NCI-H526 (cell line): ENCODE data around the gene C1orf159.
"Not testable (repeated sequence)": the region's sequence is repeated elsewhere in the genome, so short reads cannot be mapped to it uniquely, and the experiment has no call there.

Experiments used
- DNase-seq, 2 experiments: peaks; one replicate each; lab custom pipeline; 2025; lab: John Stamatoyannopoulos, UW

Gene C1orf159

DNA sequence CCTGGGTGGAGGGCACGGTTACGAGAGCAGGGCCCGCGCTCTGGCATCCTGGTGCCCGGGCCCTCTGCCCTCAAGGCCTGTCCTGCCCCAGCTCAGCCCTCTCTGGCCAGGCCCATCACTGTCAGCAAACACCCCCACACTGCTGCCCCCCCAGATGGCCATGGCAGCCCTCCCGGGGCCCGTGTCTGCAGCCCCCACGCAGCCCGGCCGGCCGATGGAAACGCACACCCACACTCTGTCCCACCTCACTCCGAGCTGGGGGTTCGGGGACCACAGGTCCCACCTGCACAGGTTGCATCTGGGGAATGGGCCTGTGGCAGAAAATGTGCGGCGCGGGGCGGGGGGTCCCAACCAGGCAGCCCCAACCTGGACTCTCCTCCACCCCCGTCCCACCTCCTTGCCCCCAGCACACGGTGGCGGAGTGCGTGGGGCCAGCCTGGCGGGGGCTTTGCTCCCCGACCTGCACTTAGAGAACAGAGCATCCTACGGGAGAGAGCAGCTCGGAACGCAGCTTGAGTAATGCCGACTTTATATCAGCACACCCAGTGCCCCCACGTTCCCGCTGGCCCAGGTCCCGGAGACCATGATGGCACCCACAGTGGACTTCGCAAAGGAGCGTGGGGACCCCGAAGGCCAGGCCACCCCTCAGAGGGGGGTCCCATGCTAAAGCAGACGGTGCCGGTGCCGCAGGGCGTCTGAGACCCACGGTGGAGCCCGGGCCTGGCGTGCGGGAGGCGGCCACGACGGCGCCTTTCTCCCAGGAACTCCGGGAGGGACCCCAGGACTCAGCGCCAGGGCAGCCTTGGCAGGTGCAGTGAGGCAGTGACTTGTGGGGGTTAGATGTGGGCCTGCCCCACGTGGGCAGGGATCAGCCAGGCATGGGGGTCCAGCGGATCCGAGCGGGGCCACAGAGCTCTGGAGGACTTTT lies 34.3 kb downstream of the C1orf159 start:
- DNase-seq = no peak

DNA sequence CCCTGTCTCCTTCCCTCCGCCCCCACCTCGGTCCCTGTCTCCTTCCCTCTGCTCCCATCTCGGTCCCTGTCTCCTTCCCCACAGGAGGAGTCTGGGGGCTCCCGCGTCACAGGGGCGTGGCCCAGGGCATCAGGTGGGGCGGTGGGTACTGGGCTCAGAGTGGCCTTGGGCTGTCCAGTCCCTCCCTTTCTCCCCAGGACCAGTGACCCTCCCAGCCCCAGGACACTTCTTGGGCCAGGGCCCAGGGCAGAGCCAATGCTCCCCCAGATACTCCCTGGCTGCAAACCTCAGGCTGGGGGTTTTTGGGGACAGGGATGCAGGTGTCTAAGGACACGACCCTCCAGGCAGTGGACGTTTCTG lies 35.0 kb downstream of the C1orf159 start:
- DNase-seq = no peak

DNA sequence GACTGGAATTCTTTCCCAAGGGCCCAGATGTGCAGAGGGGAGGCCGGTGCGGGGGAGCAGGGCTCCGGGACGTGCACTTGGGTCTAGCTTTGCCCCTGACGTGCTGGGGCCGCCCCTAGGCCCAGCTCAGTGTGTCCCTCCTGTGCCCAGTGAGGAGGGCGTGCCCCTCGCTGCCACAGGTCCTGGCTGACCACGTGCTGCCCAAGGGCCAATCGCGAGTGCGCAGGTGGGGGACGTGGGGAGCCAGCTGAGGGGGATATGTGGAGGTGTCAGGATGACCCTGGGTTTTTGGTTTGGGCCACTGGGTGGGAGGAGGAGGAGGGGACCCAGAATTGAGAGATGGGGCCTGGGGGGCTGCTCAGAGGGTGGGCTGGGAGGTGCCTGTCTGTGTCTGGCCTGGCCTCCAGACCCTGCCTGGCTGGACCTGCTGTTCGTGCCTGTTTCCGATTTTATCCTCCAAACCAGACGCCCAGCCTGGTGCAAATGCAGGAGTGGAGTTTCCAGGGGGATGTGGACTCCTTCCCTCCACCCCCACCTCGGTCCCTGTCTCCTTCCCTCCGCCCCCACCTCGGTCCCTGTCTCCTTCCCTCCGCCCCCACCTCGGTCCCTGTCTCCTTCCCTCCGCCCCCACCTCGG lies 35.6 kb downstream of the C1orf159 start:
- DNase-seq = peak; percentile 79 to 87

DNA sequence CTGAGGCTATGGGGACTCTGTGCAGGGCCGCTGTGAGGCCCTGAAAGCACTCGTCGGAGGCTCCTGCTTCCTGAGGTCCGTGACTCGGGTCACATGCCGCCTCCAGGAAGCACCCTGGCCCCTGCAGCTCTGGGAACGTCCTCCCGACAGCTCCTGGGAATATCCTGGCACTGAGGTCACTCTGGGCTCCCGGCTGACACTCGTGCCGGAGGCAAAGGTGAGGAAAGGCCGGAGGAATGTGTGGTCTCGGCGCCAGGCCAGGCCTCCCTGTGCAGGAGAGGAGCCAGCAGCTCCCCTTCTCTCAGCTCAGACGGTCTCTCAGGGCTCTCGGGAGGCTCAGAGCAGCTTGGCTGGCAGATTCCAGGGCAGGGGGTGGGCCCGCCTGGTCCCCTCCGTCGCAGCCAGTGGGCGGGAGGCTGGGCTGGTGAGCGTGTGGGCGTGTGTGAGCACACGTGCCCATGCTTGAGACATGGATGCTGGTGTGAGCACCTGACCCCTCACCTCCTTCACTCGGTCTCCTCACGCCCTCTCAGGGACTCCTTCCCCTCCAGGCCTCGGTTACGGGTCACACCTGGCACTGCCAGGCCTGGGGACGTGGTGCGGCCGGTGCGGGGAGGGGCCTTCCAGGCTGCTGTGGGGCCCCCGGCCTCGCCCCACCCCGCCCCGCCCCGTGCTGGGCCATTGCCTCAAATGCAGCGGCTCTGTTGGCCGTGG lies 36.3 kb downstream of the C1orf159 start:
- peak; percentile 83 to 93 for DNase-seq

DNA sequence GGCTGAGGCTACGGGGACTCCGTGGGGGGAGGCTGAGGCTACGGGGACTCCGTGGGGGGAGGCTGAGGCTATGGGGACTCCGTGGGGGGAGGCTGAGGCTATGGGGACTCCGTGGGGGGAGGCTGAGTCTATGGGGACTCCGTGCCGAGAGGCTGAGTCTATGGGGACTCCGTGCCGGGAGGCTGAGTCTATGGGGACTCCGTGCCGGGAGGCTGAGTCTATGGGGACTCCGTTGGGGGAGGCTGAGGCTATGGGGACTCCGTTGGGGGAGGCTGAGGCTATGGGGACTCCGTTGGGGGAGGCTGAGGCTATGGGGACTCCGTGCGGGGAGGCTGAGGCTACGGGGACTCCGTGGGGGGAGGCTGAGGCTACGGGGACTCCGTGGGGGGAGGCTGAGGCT lies 38.5 kb downstream of the C1orf159 start:
- not testable (repeated sequence) for DNase-seq

DNA sequence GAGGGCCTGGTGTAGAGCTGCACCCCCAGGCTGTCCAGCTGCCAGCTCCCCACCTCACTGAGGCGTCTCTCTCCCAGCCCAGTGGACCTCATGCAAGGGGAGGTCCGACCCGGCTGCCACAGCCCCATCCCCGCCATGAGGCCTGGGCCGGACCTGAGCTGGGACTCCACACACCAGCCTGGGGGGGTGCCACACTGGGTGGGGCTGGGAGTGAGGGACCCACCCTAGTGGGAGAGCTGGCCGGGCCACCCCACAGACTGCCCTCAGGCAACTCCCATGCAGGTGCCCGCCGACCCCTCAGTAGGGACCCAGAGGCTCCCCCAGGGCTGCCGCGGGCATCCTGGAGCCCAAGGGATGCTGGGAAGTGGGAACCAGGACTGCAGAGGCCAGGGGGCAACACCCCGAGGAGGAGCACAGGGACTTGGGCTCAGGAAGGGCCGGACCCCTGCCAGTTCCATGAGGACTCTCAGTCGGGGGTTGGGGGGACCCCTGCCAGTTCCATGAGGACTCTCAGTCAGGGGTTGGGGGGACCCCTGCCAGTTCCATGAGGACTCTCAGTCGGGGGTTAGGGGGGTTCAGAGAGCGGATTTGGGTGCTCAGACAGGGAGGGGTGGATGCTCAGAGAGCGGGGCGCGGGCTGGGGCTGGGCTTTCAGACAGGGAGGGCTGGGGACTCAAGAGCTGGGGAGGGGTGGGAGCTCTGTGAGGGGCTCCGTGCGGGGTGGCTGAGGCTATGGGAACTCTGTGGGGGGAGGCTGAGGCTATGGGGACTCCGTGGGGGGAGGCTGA lies 40.5 kb downstream of the C1orf159 start:
- no peak for DNase-seq

DNA sequence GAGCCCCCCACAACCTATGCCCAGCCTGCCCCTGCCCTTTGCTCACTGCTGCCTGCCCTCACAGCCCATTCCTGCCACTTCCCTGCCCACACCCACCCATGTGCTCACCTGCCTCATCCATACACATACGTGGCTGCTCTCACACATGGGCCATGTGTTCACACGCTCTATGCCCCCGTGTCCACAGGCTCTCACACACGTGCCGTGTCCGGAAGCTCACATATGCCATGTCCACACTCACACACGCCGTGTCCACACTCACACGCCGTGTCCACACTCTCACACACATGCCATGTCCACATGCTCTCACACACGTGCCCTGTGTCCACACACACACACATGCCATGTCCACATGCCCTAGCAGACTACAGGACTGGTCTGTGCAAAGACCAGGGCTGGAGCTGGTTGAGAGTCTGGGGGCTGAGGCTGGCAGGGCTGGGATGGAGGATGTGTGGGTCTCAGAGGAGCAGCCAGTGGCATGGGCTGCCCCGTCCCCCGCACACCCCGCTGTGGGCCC lies 41.2 kb downstream of the C1orf159 start:
- no peak for DNase-seq

DNA sequence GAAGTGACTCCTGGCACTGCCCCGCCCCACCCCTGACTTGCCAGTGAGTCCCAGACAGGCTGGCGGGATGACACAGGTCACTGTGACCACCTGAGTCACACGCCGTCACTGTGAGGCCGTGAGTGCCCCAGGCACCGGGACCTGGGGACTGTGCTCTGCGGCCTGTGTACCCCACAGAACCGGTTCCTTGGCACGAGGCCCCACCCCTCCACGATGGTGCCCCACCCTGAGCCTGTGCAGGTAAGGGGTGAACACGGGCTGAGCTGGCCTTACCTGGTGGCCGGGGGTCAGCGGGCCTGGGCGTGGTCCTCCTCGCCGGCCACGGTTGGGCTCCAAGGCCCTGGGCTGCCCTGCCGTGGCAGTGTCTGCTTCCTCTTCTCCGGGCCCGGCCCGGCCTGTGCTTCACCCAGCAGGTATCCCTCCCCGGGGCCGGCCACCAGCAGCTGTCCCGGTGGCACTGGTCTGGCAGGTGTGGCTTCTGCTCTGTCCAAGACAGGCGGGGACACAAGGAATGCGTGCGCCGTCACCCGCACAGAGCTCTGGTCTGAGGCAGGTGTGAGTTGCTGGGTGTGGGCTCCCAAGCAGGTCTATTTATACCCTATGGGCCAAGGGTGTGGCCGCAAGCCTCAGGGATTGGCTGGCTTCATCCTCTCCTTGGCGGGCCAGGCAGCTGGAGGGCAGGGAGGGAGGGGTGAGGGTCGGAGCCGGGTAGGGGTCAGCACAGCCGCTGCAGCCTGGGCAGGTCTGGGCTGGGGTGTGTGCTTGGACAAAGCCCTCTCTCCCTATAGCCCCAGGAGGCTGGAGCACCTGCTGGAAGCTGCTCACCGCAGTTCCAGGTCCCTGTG lies 41.9 kb downstream of the C1orf159 start, which contains the start of gene RNF223:
Gene RNF223 (minus strand): TSS at position 564 of the 845 bp plus-strand sequence. CDS start 1,740 bp downstream, outside the sequence.
- peak; percentile 45 to 88 for DNase-seq

DNA sequence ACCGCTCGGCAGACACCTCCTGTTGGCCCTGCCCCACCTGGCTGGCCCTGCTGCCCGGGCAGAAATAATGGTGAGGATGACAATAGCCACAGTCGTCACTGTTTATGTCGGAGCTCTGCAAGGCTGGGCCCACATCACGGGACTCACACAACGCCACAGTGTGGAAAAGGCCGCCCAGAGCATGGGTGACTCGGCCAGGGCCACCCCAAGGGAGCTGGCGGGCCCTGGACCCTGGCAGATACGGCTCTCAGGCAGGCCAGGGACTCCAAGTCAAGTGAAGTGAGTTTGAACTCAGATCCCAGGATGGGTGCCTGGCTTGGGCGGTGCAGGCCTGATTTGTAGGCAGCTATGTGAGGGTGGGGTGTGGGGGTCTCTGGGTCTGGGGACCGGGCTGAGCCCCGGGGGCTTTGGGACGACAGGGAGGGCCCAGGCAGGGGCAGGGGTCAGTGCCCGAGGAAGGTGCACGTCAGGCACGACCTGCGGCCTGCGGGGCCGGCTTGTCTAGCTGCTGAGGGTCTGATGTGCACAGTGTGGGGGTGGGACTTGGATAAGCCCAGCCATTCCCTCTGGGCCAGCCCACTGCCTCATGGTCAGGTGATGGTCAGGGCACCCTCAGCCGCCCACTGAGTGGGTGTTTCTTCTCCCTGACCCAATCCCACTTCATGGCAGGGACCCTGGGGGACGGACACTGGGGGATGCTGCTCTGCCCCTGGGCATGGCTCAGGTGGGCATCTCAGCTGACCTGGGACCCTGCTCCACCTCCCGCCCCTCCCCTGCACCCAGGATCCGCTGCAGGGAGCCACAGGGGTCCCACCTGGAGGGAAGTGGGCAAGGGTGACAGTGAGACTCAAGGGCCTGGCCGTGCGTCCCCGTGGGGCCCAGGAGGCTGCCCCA lies 42.8 kb downstream of the C1orf159 start:
- no peak for DNase-seq

DNA sequence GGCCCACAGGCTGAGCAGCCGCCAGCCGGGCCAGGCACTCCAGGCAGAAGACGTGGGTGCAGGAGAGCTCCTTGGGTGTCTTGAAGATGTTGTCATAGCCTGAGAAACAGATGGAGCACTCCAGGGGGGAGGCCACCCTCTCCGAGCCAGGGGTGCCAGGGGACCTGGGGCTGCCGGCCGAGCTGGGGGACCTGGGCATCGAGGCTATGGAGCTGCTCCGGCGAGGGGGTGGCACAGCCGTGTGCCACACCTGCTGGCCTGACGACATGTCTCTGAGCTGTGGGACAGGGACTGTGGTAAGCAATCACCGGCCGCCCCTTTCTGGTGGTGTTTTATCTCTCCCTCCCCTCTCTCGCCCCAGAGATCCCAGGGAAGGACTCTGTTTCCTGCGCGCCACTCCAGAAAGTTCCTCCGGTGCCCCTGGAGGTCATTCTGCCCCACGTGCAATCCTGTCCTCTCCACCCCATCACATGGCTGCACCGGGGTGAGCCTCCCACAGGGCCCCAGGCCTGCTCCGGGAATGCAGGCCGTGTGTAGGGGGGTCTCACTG lies 43.5 kb downstream of the C1orf159 start:
- DNase-seq = no peak

DNA sequence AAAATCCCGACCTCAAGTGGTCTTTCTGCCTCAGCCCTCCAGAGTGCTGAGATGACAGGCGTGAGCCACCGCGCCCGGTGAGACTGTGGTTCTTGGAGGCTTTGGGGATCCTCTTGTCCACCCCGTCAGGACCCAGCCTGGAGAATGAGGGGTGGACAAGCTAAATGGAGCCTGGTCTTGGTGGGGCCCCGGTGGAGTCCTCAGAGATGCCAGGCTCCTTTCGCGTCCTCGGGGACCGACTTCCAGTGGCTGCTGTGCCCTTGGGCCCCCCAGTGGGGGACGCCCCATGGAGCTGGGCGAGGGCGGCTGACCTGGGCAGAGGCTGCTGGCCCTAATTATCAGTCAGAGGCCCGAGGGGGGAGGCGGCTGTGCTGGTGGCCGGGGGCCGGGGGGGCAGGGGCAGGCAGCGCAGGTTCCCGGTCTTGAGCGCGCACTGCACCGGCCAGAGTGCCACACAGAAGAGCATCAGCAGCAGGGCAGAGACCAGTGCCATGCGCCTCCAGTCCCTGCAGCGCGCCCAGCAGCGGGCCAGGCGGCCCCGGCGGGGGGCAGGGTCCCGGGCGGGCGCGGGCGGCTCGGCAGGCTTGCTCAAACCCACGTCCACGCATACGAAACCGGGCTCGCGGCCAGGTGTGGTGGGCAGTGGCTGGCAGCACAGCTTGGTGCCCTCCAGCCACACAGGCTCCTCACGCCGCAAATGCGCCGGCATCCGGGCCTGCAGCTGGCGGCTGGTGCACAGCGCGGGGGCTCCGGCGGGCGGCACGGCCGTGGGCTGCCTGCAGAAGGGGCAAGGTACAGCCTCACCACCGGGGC lies 44.2 kb downstream of the C1orf159 start:
- no peak for DNase-seq

DNA sequence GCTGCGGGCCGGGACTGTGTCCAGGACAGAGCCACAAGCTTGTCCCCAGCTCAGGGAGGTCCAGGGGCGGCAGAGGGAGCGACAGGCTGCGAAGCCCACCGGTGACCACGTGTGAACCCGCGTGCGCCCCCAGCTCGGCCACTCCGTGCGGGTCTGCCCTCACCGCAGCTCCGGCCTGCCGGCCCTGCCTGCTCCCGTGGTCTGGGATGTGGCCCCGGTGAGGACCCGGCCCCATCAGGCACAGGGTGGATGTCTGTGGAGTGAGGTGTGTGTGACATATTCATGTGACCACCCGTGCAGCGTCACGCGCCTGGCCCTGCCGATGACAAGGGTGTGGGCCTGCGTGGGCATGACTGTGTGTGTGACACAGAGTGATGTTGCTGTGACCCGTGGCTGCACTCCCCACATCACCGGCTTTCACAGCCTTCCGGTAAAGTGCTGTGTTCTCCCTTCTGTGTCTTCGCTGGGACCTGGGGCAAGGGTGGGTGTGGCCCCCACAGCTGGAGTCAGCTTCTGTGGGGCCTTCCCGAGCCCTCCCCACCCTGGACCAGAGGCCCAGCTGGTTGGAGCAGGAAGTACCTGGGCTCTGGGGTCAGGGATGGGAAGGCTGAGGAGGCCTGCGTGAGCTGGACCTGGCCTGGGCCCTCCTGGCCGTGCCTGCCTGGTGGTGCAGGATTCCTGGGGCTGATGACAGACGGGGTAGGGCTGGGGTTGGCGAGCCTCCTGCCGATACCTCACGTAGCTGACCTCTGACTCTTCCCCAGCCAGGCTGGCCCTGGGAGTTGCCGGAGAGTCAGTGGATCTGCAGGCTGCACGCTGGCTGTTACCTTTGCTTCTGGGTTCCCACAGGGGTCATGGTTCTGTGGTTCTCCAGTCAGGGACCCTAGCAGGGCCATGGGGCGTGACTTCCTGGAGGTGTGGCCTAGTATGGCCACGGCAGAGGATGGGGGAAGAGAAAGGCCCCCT lies 45.9 kb downstream of the C1orf159 start:
- DNase-seq = no peak

DNA sequence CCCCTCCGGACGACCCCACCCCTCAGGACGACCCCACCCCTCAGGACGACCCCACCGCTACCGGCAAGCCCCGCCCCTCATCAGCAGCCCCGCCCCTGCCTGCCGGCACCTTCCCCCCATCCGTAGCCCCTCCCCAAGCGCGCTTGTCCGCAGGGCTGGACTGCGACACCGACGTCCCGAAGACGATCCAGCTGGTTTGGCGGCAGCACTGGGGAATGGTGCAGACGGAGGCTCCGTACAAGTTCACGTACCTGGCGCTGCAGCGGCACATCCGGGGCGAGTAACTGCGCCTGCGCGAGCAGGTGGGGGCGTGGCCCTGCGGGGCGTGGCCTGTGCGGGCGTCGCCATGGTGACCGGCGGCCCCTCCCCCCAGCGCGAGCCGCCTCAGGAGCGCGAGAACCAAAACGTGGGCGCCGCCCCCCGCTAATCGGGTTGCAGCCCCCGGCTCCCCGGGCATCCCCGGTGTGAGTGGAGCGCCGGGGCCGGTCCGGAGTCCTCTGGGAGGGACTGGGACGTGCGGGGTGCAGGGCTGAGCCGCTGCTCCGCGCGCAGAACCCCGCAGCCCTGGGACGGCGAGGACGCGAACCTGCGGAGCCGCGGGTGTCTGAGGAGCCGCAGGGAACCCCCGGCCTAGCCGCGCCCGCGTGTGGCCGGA lies 46.7 kb downstream of the C1orf159 start:
- peak; percentile 87 to 94 for DNase-seq

DNA sequence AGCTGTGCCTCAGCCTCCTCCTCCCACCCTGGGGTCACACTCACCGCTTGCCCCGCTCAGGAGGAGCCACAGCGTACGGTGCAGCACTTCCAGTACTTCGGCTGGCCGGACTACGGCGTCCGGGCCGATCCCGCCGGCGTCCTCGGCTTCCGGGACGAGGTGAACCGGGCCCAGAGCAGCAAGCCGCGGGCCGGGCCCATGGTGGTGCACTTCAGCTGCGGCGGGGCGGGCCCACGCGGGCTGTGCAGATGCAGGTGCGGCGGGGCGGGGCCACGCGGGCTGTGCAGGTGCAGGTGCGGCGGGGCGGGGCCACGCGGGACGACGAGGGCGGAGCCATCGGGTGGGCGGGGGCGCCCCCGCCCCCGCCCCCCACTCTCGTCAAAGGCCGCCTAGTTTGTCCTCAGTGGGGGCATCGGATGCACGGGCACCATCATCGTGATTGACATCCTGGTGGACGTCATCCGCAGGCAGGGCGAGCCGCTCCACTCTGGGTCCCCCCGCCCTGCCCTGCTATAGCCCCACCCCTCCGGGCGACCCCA lies 47.3 kb downstream of the C1orf159 start:
- peak; percentile 77 to 92 for DNase-seq

DNA sequence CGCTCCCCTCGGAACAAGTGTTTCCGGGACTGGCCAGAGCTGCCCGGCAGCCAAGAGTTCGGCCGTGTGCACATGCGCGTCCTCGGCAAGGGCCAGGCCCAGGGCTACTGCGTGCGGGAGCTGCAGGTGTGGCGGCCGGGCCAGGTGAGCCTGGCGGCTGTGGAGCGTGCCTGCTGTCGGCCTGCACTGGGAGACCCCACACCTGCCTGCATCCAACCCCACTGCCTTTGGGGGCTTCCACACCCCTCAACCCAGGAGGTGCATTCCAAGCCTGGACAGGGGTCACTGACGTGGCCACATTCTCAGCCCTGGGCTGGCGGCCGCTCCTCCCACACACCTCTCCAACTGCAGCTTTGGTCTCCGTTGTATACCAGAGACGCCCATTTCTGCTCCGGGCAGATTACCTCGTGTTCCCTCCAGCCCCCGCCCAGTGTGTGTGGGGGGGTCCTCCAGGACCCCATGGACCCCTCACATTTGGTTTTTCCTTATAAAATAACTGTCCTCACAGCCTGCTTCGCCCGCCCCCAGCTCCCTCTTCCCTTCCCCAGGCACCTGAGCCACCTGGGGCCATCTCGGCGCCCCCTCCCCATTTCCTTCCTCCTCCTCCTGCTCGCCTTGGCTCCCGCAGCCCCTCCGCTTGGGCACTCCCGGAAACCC lies 47.9 kb downstream of the C1orf159 start:
- DNase-seq = peak; percentile 67 to 91
